AG04449 (cell line): Measurements from ENCODE around the gene RFC5.
"Not testable (repeated sequence)": the region's sequence is repeated elsewhere in the genome, so short reads cannot be mapped to it uniquely, and the experiment has no call there.

Source experiments
- CTCF ChIA-PET: fragments of 350-600 bp; formaldehyde crosslinking; extraction: SDS; loops from one replicate; lab custom pipeline; 2021; ENCODE audit warnings: antibody characterized with exemption; lab: Yijun Ruan, JAX
- POLR2A ChIA-PET: fragments of 400-600, 350-600 bp; formaldehyde crosslinking; extraction: SDS; loops from one replicate; lab custom pipeline; 2020; ENCODE audit warnings: antibody characterized with exemption, inconsistent platforms; lab: Yijun Ruan, JAX
- DNase-seq: peaks from one replicate; pipeline ENCODE4 v3.0.0-alpha.2; 2010; ENCODE audit warnings: low read depth, low spot score
- H3K4me3 ChIP-seq: 2 replicates; pipeline ENCODE4 v1.5.1; 2011; ENCODE audit warnings: low read depth, mild to moderate bottlenecking, control low read depth, low read length
- CTCF ChIP-seq: IDR thresholded peaks from one replicate; pipeline ENCODE4 v1.5.1; 2011; ENCODE audit warnings: mild to moderate bottlenecking, moderate library complexity, low read length, control low read depth, inconsistent platforms; ENCODE audit not compliant: insufficient read depth; ENCODE audit errors: missing control alignments

RFC5 gene

GRCh38 chr12:118020036-118020435, 3.5 kb downstream of the RFC5 start:
- H3K4me3 ChIP-seq, result no peak overlapping the region
- POLR2A ChIA-PET, result no interaction called here
- CTCF ChIA-PET, result interaction anchor here (1.0 to 1.3 kb wide), 2 partner anchors 15 to 145 kb away, joined by 4 read pairs; no protein-coding TSS in a partner anchor
- no peak for DNase-seq
- TF ChIP-seq CTCF, result no peak

- CTCF ChIA-PET, result interaction anchor here (1.4 to 1.9 kb wide), 2 partner anchors 13 to 147 kb away, joined by 5 to 7 read pairs; no protein-coding TSS in a partner anchor
- DNase-seq, POLR2A ChIA-PET, H3K4me3 ChIP-seq: not testable (repeated sequence)
These were observed 5.7 kb downstream of the RFC5 start for GRCh38 chr12:118022097-118022727.

GRCh38 chr12:118022728-118023109, 6.2 kb downstream of the RFC5 start:
- no peak for TF ChIP-seq CTCF
- DNase-seq, result no peak
- ChIA-PET CTCF (interaction anchor here (0.7 to 1.9 kb wide), 3 partner anchors 11 to 148 kb away, joined by 3 to 7 read pairs (median 5); no protein-coding TSS in a partner anchor), POLR2A (no interaction called here)
- no peak overlapping the region for H3K4me3 ChIP-seq

GRCh38 chr12:118023301-118023860, 6.9 kb downstream of the RFC5 start:
- ChIA-PET CTCF (interaction anchor here (0.7 to 1.9 kb wide), 3 partner anchors 10 to 148 kb away, joined by 3 to 7 read pairs (median 5); no protein-coding TSS in a partner anchor), POLR2A (no interaction called here)
- no peak for TF ChIP-seq CTCF
- DNase-seq, result no peak
- H3K4me3 ChIP-seq, result no peak overlapping the region

GRCh38 chr12:118025168-118025567, 8.7 kb downstream of the RFC5 start:
- ChIA-PET CTCF (interaction anchor here (1.6 kb wide), 1 partner anchor 10 kb away, joined by 6 read pairs; no protein-coding TSS in a partner anchor), POLR2A (no interaction called here)
- no peak overlapping the region for H3K4me3 ChIP-seq
- TF ChIP-seq CTCF, result no peak
- no peak for DNase-seq

GRCh38 chr12:118029166-118029565, 12.7 kb downstream of the RFC5 start:
- no peak for TF ChIP-seq CTCF
- ChIA-PET CTCF (interaction anchor here (2.3 kb wide), 1 partner anchor 172 kb away, joined by 6 read pairs; no protein-coding TSS in a partner anchor), POLR2A (interaction anchor here (0.7 kb wide), 1 partner anchor 37 kb away, joined by 3 read pairs; no protein-coding TSS in a partner anchor)
- no peak for DNase-seq
- no peak overlapping the region for H3K4me3 ChIP-seq
